A549 (cell line): ENCODE data around the gene KIAA1755. TPM values are rescaled to one million over a fixed set of nuclear protein-coding genes. Genes with fewer than 3 reads are reported as not detected.
A peak's percentile ranks its signal among the peaks of the same experiment; 100 is the strongest.

ENCODE experiments used
- ATAC-seq, 2 experiments: fragments of 200-7000 bp in 1 of 2; fragments of >200 bp in 1 of 2; cut with Nextera tagmentation in 1 of 2; cut with Tn5 transposase in 1 of 2; 3 replicates each; pipeline versions ENCODE4 v1.8.0 to v1.9.1; 2018 to 2020; ENCODE audit warnings: mild to moderate bottlenecking in 1 of 2, moderate library complexity in 1 of 2
- CTCF ChIA-PET: fragments of 300-600 bp; sonication (Branson Sonifier 250); formaldehyde crosslinking; extraction: SDS; loops from one replicate; lab custom pipeline; 2021; ENCODE audit warnings: antibody characterized with exemption, inconsistent platforms; lab: Yijun Ruan, JAX
- POLR2A ChIA-PET: fragments of 350-600 bp; formaldehyde crosslinking; extraction: SDS; loops from one replicate; lab custom pipeline; 2021; ENCODE audit warnings: antibody characterized with exemption, inconsistent platforms; lab: Yijun Ruan, JAX
- DNase-seq, 2 experiments: peaks; one replicate each; pipeline versions ENCODE4 v3.0.0 to v3.0.0-alpha.2; 2011 to 2016; ENCODE audit warnings: low read depth in 1 of 2, low spot score in 1 of 2
- FAIRE-seq: peaks from 2 replicates; lab custom pipeline; 2011; peaks lifted over from hg19 to GRCh38; lab: Jason Lieb, UNC
- H3K27ac ChIP-seq, 2 experiments: fragments of >200 bp; sonication (Bioruptor Twin); formaldehyde crosslinking; 3 replicates each; pipeline ENCODE4 v1.5.1; 2016 to 2017
- H3K4me1 ChIP-seq: fragments of >200 bp; sonication (Bioruptor Twin); formaldehyde crosslinking; 3 replicates; pipeline ENCODE4 v1.6.1; 2016
- H3K4me2 ChIP-seq: fragments of >200 bp; sonication (Bioruptor Twin); formaldehyde crosslinking; 3 replicates; pipeline ENCODE4 v1.6.1; 2016
- H3K4me3 ChIP-seq: fragments of >200 bp; sonication (Bioruptor Twin); formaldehyde crosslinking; 3 replicates; pipeline ENCODE4 v1.5.1; 2016
- H3K9me3 ChIP-seq: fragments of >200 bp; sonication (Bioruptor Twin); formaldehyde crosslinking; 3 replicates; pipeline ENCODE4 v1.6.1; 2016
- CEBPB ChIP-seq, 2 experiments: fragments of >200 bp in 1 of 2; sonication (Bioruptor Twin) in 1 of 2; formaldehyde crosslinking in 1 of 2; IDR thresholded peaks; 2 replicates each; pipeline ENCODE4 v1.6.1; 2012 to 2016
- EP300 ChIP-seq, 2 experiments: fragments of >200 bp; sonication (Bioruptor Twin); formaldehyde crosslinking; IDR thresholded peaks; 2 replicates in 1 of 2; 3 replicates in 1 of 2; pipeline ENCODE4 v1.6.1; 2016 to 2017
- FOSL2 ChIP-seq, 2 experiments: fragments of 450-650 bp in 1 of 2; fragments of >200 bp in 1 of 2; sonication (Bioruptor Twin) in 1 of 2; formaldehyde crosslinking; IDR thresholded peaks; 2 replicates each; pipeline versions ENCODE4 v1.5.0 to v1.6.1; 2016 to 2020; ENCODE audit warnings: mild to moderate bottlenecking in 1 of 2, moderate library complexity in 1 of 2
- FOXS1 ChIP-seq: fragments of 250-450 bp; sonication (Bioruptor Pico); IDR thresholded peaks from 2 replicates; pipeline ENCODE4 v1.5.0; 2020; ENCODE audit warnings: mild to moderate bottlenecking, moderate library complexity
- GATA3 ChIP-seq: IDR thresholded peaks from 2 replicates; pipeline ENCODE4 v1.6.1; 2012; ENCODE audit warnings: borderline replicate concordance
- HDAC2 ChIP-seq: fragments of 200-600 bp; sonication (generic); IDR thresholded peaks from 2 replicates; pipeline ENCODE4 v1.6.1; 2016
- HEYL ChIP-seq: fragments of 250-450 bp; sonication (Bioruptor Pico); IDR thresholded peaks from 2 replicates; pipeline ENCODE4 v1.8.0; 2021; ENCODE audit warnings: mild to moderate bottlenecking, moderate library complexity
- JUN ChIP-seq, 2 experiments: fragments of >200 bp; sonication (Bioruptor Twin); formaldehyde crosslinking; IDR thresholded peaks; 2 replicates in 1 of 2; 3 replicates in 1 of 2; pipeline ENCODE4 v1.6.1; 2016 to 2017
- JUNB ChIP-seq: fragments of >200 bp; sonication (Bioruptor Twin); formaldehyde crosslinking; IDR thresholded peaks from 2 replicates; pipeline ENCODE4 v1.6.1; 2016
- KDM1A ChIP-seq: fragments of 200-600 bp; sonication (generic); IDR thresholded peaks from 2 replicates; pipeline ENCODE4 v1.6.1; 2016; ENCODE audit warnings: low read depth, mild to moderate bottlenecking
- MAFK ChIP-seq: fragments of 450-650 bp; IDR thresholded peaks from 2 replicates; pipeline ENCODE4 v1.6.1; 2014; ENCODE audit not compliant: partially characterized antibody
- POLR2AphosphoS2 ChIP-seq: conservative IDR thresholded peaks from 2 replicates; pipeline ENCODE4 v1.6.1; 2012; ENCODE audit warnings: low read length, improper control_type of control experiment, inconsistent platforms
- RFX5 ChIP-seq: fragments of 450-650 bp; IDR thresholded peaks from 2 replicates; pipeline ENCODE4 v1.7.1; 2014; ENCODE audit warnings: antibody characterized with exemption, mild to moderate bottlenecking, moderate library complexity
- RNF2 ChIP-seq: fragments of 200-600 bp; sonication (generic); IDR thresholded peaks from 2 replicates; pipeline ENCODE4 v1.6.1; 2016; ENCODE audit warnings: low read depth, mild to moderate bottlenecking, antibody characterized with exemption, moderate library complexity, borderline replicate concordance
- SREBF2 ChIP-seq: fragments of 450-650 bp; IDR thresholded peaks from 2 replicates; pipeline ENCODE4 v1.6.1; 2014; ENCODE audit warnings: mild to moderate bottlenecking, moderate library complexity
- ZSCAN20 ChIP-seq: fragments of 250-450 bp; sonication (Bioruptor Pico); IDR thresholded peaks from 2 replicates; pipeline ENCODE4 v1.8.0; 2022; ENCODE audit warnings: mild to moderate bottlenecking, moderate library complexity
- WGBS: methylation state at CpG from one replicate; pipeline ENCODE4 v1.1.6; 2017; ENCODE audit errors: missing lambda C conversion rate; 5-methylcytosine and 5-hydroxymethylcytosine counted together
- polyA plus RNA-seq, 4 experiments: library from polyadenylated mRNA; depleted of rRNA in 3 of 4; stranded (reverse); fragments of >200 nt; fragmentation: RNase III in 1 of 4; extraction: RNeasy Plus Mini Kit Qiagen cat#74134 plus additional on column Dnase treatment in 1 of 4; gene quantifications; 2 replicates in 3 of 4; 3 replicates in 1 of 4; pipeline ENCODE4 v1.2.3, GENCODE V29; 2011 to 2017
- TF ChIP-seq, protein P1 (sequence below): fragments of 450-650 bp; IDR thresholded peaks from 2 replicates; pipeline ENCODE4 v1.6.1; 2014; ENCODE audit warnings: antibody characterized with exemption
- TF ChIP-seq, protein P2 (sequence below): fragments of >200 bp; sonication (Bioruptor Twin); formaldehyde crosslinking; IDR thresholded peaks from 3 replicates; pipeline ENCODE4 v1.6.1; 2016

Gene KIAA1755
- polyA plus RNA-seq, 2 of the 4 experiments (the other 2 are of a cell fraction), result 0.04 to 0.21 TPM

DNA sequence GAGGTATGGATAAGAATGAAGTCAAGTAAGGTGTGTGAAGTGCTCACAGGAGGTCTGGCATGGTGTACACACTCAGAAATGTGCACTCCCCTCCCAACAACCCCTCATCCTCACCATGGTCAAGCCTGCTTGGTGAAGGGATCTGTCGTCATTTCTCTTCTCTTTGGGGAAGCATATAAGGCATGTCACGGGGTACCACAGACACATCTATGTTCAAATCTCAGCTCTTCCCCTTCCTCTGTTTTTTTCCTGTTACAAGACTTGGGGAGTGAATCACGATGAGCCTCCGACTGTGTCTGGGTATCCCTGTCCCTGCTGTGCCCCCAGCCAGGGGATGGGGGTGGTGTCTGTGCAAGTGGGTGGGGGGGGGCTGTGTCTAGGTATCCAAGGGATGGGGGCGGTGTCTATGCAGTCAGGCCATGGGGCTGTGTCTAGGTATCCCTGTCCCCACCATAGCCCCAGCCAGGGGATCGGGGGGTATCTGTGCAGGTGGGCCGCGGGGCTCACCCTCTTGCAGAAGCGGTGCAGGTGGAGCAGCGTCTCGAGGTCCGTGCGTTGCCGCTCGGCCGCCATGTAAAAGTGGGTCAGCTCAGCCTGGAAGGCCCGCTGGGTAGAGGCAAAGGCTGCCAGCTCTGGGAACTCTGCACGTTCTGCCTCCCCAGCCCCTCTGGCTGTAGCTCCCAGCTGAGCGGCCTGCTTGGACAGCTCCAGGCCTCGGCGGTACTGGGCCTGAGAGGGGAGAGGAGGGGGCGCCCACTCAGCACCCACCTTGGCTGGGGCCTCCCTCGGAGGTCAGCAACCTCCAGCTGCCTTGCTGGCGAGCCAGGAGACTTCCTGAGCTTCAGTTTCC lies 43.6 kb downstream of the KIAA1755 start:
- FAIRE-seq, result no peak
- H3K4me3 ChIP-seq, result no peak overlapping the region
- DNase-seq, result no peak
- WGBS, result 87% methylated on average over 6 of the region's 24 CpGs
- peak overlapping the region; percentile 70 for H3K4me2 ChIP-seq
- ChIA-PET CTCF (interaction anchor here (0.6 to 23.9 kb wide), 12 partner anchors 9 to 653 kb away, joined by 3 to 818 read pairs (median 3); partner anchors contain the start of gene TGM2), POLR2A (interaction anchor here (0.8 to 2.7 kb wide), 6 partner anchors 44 to 183 kb away, joined by 3 to 11 read pairs (median 4); no protein-coding TSS in a partner anchor)
- ATAC-seq, result no peak; a peak in 1 of 6 replicates
- H3K4me1 ChIP-seq, result peaks cover 51% of the 10 kb centered on the region
- H3K27ac ChIP-seq, result peak overlapping the region; percentile 90 to 98
- TF ChIP-seq FOSL2 (IDR thresholded peaks at IDR 0.05), result no peak
- no peak for TF ChIP-seq FOSL2 (CRISPR knock-in tag; IDR thresholded peaks at IDR 0.05)
- no peak for TF ChIP-seq RFX5
- no peak for TF ChIP-seq SREBF2
- TF ChIP-seq CEBPB (IDR thresholded peaks at IDR 0.05), result no peak
- TF ChIP-seq HDAC2, result no peak
- no peak for TF ChIP-seq POLR2AphosphoS2
- no peak for TF ChIP-seq EP300 (IDR thresholded peaks at IDR 0.05)
- TF ChIP-seq, protein P1, sequence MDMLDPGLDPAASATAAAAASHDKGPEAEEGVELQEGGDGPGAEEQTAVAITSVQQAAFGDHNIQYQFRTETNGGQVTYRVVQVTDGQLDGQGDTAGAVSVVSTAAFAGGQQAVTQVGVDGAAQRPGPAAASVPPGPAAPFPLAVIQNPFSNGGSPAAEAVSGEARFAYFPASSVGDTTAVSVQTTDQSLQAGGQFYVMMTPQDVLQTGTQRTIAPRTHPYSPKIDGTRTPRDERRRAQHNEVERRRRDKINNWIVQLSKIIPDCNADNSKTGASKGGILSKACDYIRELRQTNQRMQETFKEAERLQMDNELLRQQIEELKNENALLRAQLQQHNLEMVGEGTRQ, result no peak
- TF ChIP-seq ZSCAN20 (CRISPR knock-in tag), result no peak
- no peak for TF ChIP-seq JUNB
- TF ChIP-seq RNF2, result no peak
- TF ChIP-seq JUN (IDR thresholded peaks at IDR 0.05), result no peak
- TF ChIP-seq FOXS1, result no peak
- H3K9me3 ChIP-seq, result no peaks in the 10 kb centered on the region

DNA sequence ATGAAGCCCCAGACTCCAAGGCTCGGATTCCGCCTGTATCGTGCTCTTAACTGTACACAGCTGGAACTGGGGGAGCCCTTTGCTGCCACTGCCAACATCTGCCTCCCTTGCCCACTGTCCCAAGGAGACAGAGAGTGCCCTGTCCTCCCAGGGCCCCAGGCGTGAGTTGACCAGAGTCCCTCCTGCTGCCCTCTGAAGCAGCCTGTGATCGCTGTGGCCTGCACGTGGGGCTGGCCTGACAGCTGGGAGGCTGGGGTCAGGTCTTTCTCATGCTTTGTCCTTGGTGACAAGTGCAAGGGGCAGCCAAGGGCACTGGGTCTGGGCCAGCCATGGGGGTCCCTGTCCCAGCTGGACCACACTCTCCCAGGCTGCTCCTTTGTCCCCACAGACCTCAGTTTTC lies 44.3 kb downstream of the KIAA1755 start:
- WGBS, result 88% methylated on average over 6 of the region's 6 CpGs
- H3K9me3 ChIP-seq, result no peaks in the 10 kb centered on the region
- ChIA-PET POLR2A (interaction anchor here (2.7 kb wide), 1 partner anchor 48 kb away, joined by 8 read pairs; no protein-coding TSS in a partner anchor), CTCF (interaction anchor here (0.7 to 23.9 kb wide), 8 partner anchors 10 to 652 kb away, joined by 3 to 818 read pairs (median 6); partner anchors contain the start of gene TGM2)
- H3K4me1 ChIP-seq, result peaks cover 48% of the 10 kb centered on the region
- H3K27ac ChIP-seq, result peak overlapping the region; percentile 90 to 98
- no peak overlapping the region for H3K4me2 ChIP-seq
- no peak for ATAC-seq
- no peak for DNase-seq
- TF ChIP-seq MAFK (no peak), GATA3 (no peak), KDM1A (no peak)
- TF ChIP-seq, protein P2, sequence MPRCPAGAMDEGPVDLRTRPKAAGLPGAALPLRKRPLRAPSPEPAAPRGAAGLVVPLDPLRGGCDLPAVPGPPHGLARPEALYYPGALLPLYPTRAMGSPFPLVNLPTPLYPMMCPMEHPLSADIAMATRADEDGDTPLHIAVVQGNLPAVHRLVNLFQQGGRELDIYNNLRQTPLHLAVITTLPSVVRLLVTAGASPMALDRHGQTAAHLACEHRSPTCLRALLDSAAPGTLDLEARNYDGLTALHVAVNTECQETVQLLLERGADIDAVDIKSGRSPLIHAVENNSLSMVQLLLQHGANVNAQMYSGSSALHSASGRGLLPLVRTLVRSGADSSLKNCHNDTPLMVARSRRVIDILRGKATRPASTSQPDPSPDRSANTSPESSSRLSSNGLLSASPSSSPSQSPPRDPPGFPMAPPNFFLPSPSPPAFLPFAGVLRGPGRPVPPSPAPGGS, result no peak
- no peak for FAIRE-seq
- no peak overlapping the region for H3K4me3 ChIP-seq

DNA sequence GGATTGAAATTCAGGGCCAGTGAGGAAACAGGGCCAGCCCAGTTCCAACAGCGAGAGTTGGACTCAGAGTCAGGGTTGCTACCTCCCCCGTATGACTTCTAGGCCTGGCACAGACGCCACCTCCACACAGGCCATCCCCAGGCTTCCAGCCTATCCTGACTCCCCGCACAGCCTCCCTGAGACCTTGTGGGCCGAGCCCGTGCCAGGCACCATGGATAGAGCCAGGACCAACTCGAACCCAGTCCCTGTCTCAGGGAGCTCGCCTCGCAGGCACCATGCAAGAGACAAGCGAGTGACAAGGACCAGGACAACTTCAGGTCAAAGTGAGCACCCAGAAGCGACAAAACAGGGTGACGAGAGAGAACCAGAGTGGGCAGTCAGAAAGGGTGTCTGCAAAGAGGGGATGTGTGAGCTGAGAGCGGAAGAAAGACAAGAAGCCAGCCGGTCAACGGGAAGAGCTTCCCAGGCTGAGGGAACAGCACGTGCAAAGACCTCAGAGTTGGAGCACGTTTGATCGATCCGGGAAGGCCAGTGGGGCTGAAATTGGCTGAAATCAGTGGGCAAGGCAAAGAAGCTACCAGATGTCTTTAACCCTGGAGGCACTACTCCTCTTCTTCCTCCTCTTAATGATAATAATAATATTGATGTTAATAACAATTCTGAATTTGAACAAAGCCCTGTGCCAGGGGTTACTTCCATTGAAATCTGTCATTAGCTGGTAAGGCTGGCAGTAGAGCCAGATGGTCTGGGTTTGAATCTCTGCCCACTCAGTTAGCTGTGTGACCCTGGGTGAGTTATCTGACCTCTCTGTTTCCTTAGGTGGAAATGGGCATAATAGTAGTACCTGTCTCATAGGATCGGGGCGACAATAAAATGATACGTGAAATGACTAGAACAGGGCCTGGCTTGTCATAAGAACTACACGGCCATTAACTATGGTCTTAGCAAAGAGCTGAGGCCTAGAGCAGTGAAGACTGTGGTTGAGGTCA lies 45.0 kb downstream of the KIAA1755 start:
- no peak for DNase-seq
- no peak for ATAC-seq
- 86% methylated on average over 23 of the region's 23 CpGs for WGBS
- Histone ChIP-seq H3K9me3 (no peaks in the 10 kb centered on the region), H3K27ac (peak overlapping the region; percentile 90 to 98), H3K4me3 (no peak overlapping the region), H3K4me1 (peaks cover 49% of the 10 kb centered on the region), H3K4me2 (no peak overlapping the region)
- ChIA-PET CTCF (interaction anchor here (0.7 to 23.9 kb wide), 8 partner anchors 10 to 651 kb away, joined by 3 to 818 read pairs (median 6); partner anchors contain the start of gene TGM2), POLR2A (no interaction called here)
- no peak for FAIRE-seq
- TF ChIP-seq KDM1A, result 0 out of 2 replicates have a peak, but pooled peaks have one; percentile 48
- TF ChIP-seq ZSCAN20 (CRISPR knock-in tag), result no peak
- TF ChIP-seq HEYL (CRISPR knock-in tag), result no peak
